Measurements from ENCODE around the gene HDAC7.
A peak's percentile ranks its signal among the peaks of the same experiment; 100 is the strongest.

The HDAC7 gene

GRCh38 chr12:47837190-47838171 is 17.8 kb upstream of the HDAC7 start:
- Histone ChIP-seq H3K4me1 (ENCODE audit: insufficient read depth, poor library complexity, severe bottlenecking) (peaks cover 9% of the 10 kb centered on the region), H3K36me3 (ENCODE audit: low read depth) (no peaks in the 10 kb centered on the region), H3K27ac (ENCODE audit: poor library complexity, severe bottlenecking) (peak overlapping the region; percentile 43), H3K27me3 (ENCODE audit: insufficient read depth, poor library complexity, severe bottlenecking) (no peaks in the 10 kb centered on the region), H3K4me3 (ENCODE audit: severe bottlenecking) (no peak overlapping the region), H3K9me3 (ENCODE audit: severe bottlenecking) (no peaks in the 10 kb centered on the region)
- ATAC-seq (ENCODE audit: low read depth) (peak; percentile 37), DNase-seq (ENCODE audit: low spot score) (no peak)
- peak; percentile 87 for TF ChIP-seq CTCF (IDR thresholded peaks at IDR 0.05; ENCODE audit: poor library complexity, severe bottlenecking)

GRCh38 chr12:47835831-47836155 is 16.1 kb upstream of the HDAC7 start:
- H3K36me3 ChIP-seq (ENCODE audit: low read depth), result no peaks in the 10 kb centered on the region
- no peak for DNase-seq (ENCODE audit: low spot score)
- no peak overlapping the region for H3K4me3 ChIP-seq (ENCODE audit: severe bottlenecking)
- peak overlapping the region; percentile 43 for H3K27ac ChIP-seq (ENCODE audit: poor library complexity, severe bottlenecking)
- no peaks in the 10 kb centered on the region for H3K9me3 ChIP-seq (ENCODE audit: severe bottlenecking)
- peak; percentile 72 for ATAC-seq (ENCODE audit: low read depth)
- peaks cover 9% of the 10 kb centered on the region for H3K4me1 ChIP-seq (ENCODE audit: insufficient read depth, poor library complexity, severe bottlenecking)
- H3K27me3 ChIP-seq (ENCODE audit: insufficient read depth, poor library complexity, severe bottlenecking), result no peaks in the 10 kb centered on the region
- no peak for TF ChIP-seq CTCF (IDR thresholded peaks at IDR 0.05; ENCODE audit: poor library complexity, severe bottlenecking)

GRCh38 chr12:47835006-47835830 is 15.5 kb upstream of the HDAC7 start:
- H3K4me3 ChIP-seq (ENCODE audit: severe bottlenecking), result no peak overlapping the region
- no peak for ATAC-seq (ENCODE audit: low read depth)

GRCh38 chr12:47834199-47834903 is 14.6 kb upstream of the HDAC7 start:
- H3K36me3 ChIP-seq (ENCODE audit: low read depth), result no peaks in the 10 kb centered on the region
- H3K27ac ChIP-seq (ENCODE audit: poor library complexity, severe bottlenecking), result peak overlapping the region; percentile 43
- H3K4me3 ChIP-seq (ENCODE audit: severe bottlenecking), result no peak overlapping the region
- no peak for TF ChIP-seq CTCF (IDR thresholded peaks at IDR 0.05; ENCODE audit: poor library complexity, severe bottlenecking)
- peaks cover 15% of the 10 kb centered on the region for H3K4me1 ChIP-seq (ENCODE audit: insufficient read depth, poor library complexity, severe bottlenecking)
- no peak for DNase-seq (ENCODE audit: low spot score)
- ATAC-seq (ENCODE audit: low read depth), result no peak
- no peaks in the 10 kb centered on the region for H3K9me3 ChIP-seq (ENCODE audit: severe bottlenecking)
- H3K27me3 ChIP-seq (ENCODE audit: insufficient read depth, poor library complexity, severe bottlenecking), result no peaks in the 10 kb centered on the region

More at GRCh38 chr12:47835006-47835830, 15.5 kb upstream of the HDAC7 start:
- H3K9me3 ChIP-seq (ENCODE audit: severe bottlenecking), result no peaks in the 10 kb centered on the region
- no peak for TF ChIP-seq CTCF (IDR thresholded peaks at IDR 0.05; ENCODE audit: poor library complexity, severe bottlenecking)
- H3K4me1 ChIP-seq (ENCODE audit: insufficient read depth, poor library complexity, severe bottlenecking), result peaks cover 9% of the 10 kb centered on the region
- H3K27ac ChIP-seq (ENCODE audit: poor library complexity, severe bottlenecking), result peak overlapping the region; percentile 43
- no peaks in the 10 kb centered on the region for H3K27me3 ChIP-seq (ENCODE audit: insufficient read depth, poor library complexity, severe bottlenecking)
- no peaks in the 10 kb centered on the region for H3K36me3 ChIP-seq (ENCODE audit: low read depth)
- DNase-seq (ENCODE audit: low spot score), result no peak
